SK-N-SH (cell line): ENCODE data around the gene KLHL7. TPM values are rescaled to one million over a fixed set of nuclear protein-coding genes. Genes with fewer than 3 reads are reported as not detected.

Experiments used
- CTCF ChIA-PET: fragments of 300-600, 350-600 bp; formaldehyde crosslinking; extraction: SDS; loops from one replicate; lab custom pipeline; 2021; lab: Yijun Ruan, JAX
- POLR2A ChIA-PET: fragments of 350-600 bp; sonication (Branson Sonifier 250); formaldehyde crosslinking; extraction: SDS; loops from one replicate; lab custom pipeline; 2020; ENCODE audit warnings: antibody characterized with exemption, inconsistent platforms; lab: Yijun Ruan, JAX
- DNase-seq: peaks from one replicate; pipeline ENCODE4 v3.0.0; 2012
- H2AFZ ChIP-seq: fragments of 200-600 bp; sonication (generic); 2 replicates; pipeline ENCODE4 v1.8.1; 2016; ENCODE audit warnings: antibody characterized with exemption, mild to moderate bottlenecking, low read depth
- H3F3A ChIP-seq: fragments of 200-600 bp; sonication (generic); replicated peaks from 2 replicates; pipeline ENCODE3; 2016; ENCODE audit warnings: antibody characterized with exemption, mild to moderate bottlenecking; ENCODE audit not compliant: insufficient read depth
- H3K27ac ChIP-seq, 2 experiments: fragments of 200-500 bp in 1 of 2; fragments of 200-600 bp in 1 of 2; sonication (Bioruptor generic) in 1 of 2; sonication (generic), shearing (Covaris generic) in 1 of 2; 2 replicates each; pipeline versions ENCODE4 v1.5.1 to v1.6.1; 2014 to 2016; ENCODE audit warnings: low read depth in 2 of 2, inconsistent platforms in 1 of 2, low read length in 1 of 2, mild to moderate bottlenecking in 1 of 2, mixed read lengths in 1 of 2
- H3K27me3 ChIP-seq: fragments of 200-600 bp; sonication (generic), shearing (Covaris generic); 2 replicates; pipeline ENCODE4 v1.6.1; 2016; ENCODE audit warnings: mixed run types; ENCODE audit not compliant: insufficient read depth
- H3K36me3 ChIP-seq, 2 experiments: fragments of 200-500 bp in 1 of 2; fragments of 200-600 bp in 1 of 2; sonication (Bioruptor generic) in 1 of 2; sonication (generic) in 1 of 2; replicated peaks in 1 of 2; 2 replicates each; pipeline versions ENCODE3 to v1.5.1; 2014 to 2016; ENCODE audit warnings: low read length in 1 of 2, mild to moderate bottlenecking in 1 of 2; ENCODE audit not compliant: insufficient read depth in 2 of 2, control insufficient read depth in 1 of 2
- H3K4me1 ChIP-seq, 2 experiments: fragments of 200-500 bp in 1 of 2; fragments of 200-600 bp in 1 of 2; sonication (Bioruptor generic) in 1 of 2; sonication (generic), shearing (Covaris generic) in 1 of 2; 2 replicates each; pipeline versions ENCODE4 v1.5.1 to v1.6.1; 2014 to 2016; ENCODE audit warnings: low read depth in 1 of 2, low read length in 1 of 2, mixed run types in 1 of 2; ENCODE audit not compliant: insufficient read depth in 2 of 2, control insufficient read depth in 1 of 2
- H3K4me2 ChIP-seq: fragments of 200-600 bp; sonication (generic), shearing (Covaris generic); 2 replicates; pipeline ENCODE4 v1.6.1; 2017; ENCODE audit warnings: mixed run types
- H3K4me3 ChIP-seq, 2 experiments: fragments of 200-500 bp in 1 of 2; fragments of 200-600 bp in 1 of 2; sonication (Bioruptor generic) in 1 of 2; sonication (generic), shearing (Covaris generic) in 1 of 2; 2 replicates each; pipeline versions ENCODE4 v1.5.1 to v1.8.1; 2014 to 2016; ENCODE audit warnings: low read depth in 2 of 2, inconsistent platforms in 1 of 2, low read length in 1 of 2, mild to moderate bottlenecking in 1 of 2, mixed read lengths in 1 of 2, moderate library complexity in 1 of 2
- H3K79me2 ChIP-seq: fragments of 200-600 bp; sonication (generic); 2 replicates; pipeline ENCODE4 v1.8.1; 2017; ENCODE audit warnings: mild to moderate bottlenecking; ENCODE audit not compliant: insufficient read depth
- H3K9ac ChIP-seq: fragments of 200-600 bp; sonication (generic); 2 replicates; pipeline ENCODE4 v1.6.1; 2017; ENCODE audit warnings: mixed run types
- H3K9me2 ChIP-seq: fragments of 200-600 bp; sonication (generic); 2 replicates; pipeline ENCODE4 v1.6.1; 2017; ENCODE audit warnings: mixed run types
- H3K9me3 ChIP-seq: fragments of 200-600 bp; sonication (generic); 2 replicates; pipeline ENCODE4 v1.6.1; 2017; ENCODE audit warnings: mixed run types, mild to moderate bottlenecking, moderate library complexity
- H4K20me1 ChIP-seq: fragments of 200-600 bp; sonication (generic); 2 replicates; pipeline ENCODE4 v1.6.1; 2017; ENCODE audit warnings: mild to moderate bottlenecking, mixed run types; ENCODE audit not compliant: insufficient read depth
- CHD2 ChIP-seq: fragments of 150-350 bp; IDR thresholded peaks from 2 replicates; pipeline ENCODE4 v1.6.1; 2018; ENCODE audit warnings: low read length; ENCODE audit not compliant: partially characterized antibody
- CTCF ChIP-seq: fragments of 200-600 bp; sonication (generic); IDR thresholded peaks from 2 replicates; pipeline ENCODE4 v1.6.1; 2017; ENCODE audit warnings: antibody characterized with exemption, mild to moderate bottlenecking, moderate library complexity
- ELF1 ChIP-seq: IDR thresholded peaks from 2 replicates; pipeline ENCODE4 v1.4.0; 2012
- EP300 ChIP-seq, 2 experiments: IDR thresholded peaks; 2 replicates each; pipeline versions ENCODE4 v1.4.0 to v1.6.1; 2012; ENCODE audit warnings: borderline replicate concordance in 1 of 2, low read depth in 1 of 2, low read length in 1 of 2
- FOSL2 ChIP-seq: IDR thresholded peaks from 2 replicates; pipeline ENCODE4 v1.4.0; 2012; ENCODE audit warnings: low read depth, mild to moderate bottlenecking, moderate library complexity, borderline replicate concordance
- FOXM1 ChIP-seq: IDR thresholded peaks from 2 replicates; pipeline ENCODE4 v1.4.0; 2012; ENCODE audit warnings: low read depth, mild to moderate bottlenecking
- JUND ChIP-seq: IDR thresholded peaks from 2 replicates; pipeline ENCODE4 v1.4.0; 2012
- MAX ChIP-seq: IDR thresholded peaks from 2 replicates; pipeline ENCODE4 v1.4.0; 2012; ENCODE audit warnings: low read depth
- MEF2A ChIP-seq: IDR thresholded peaks from 2 replicates; pipeline ENCODE4 v1.4.0; 2012; ENCODE audit warnings: low read depth, borderline replicate concordance
- MXI1 ChIP-seq: IDR thresholded peaks from 2 replicates; pipeline ENCODE4 v1.6.1; 2012; ENCODE audit warnings: mild to moderate bottlenecking, low read depth, low read length, improper control_type of control experiment
- POLR2AphosphoS5 ChIP-seq: IDR thresholded peaks from 2 replicates; pipeline ENCODE4 v1.6.1; 2012; ENCODE audit warnings: low read depth, low read length
- RCOR1 ChIP-seq: fragments of 150-350 bp; IDR thresholded peaks from 2 replicates; pipeline ENCODE4 v1.6.1; 2017; ENCODE audit warnings: antibody characterized with exemption, low read length
- RFX5 ChIP-seq: IDR thresholded peaks from 2 replicates; pipeline ENCODE4 v1.6.1; 2012; ENCODE audit warnings: mild to moderate bottlenecking, improper control_type of control experiment, low read length
- RXRA ChIP-seq: IDR thresholded peaks from 2 replicates; pipeline ENCODE4 v1.4.0; 2012; ENCODE audit warnings: low read depth, mild to moderate bottlenecking, borderline replicate concordance
- SMC3 ChIP-seq: IDR thresholded peaks from 2 replicates; pipeline ENCODE4 v1.6.1; 2012; ENCODE audit warnings: low read depth, low read length, improper control_type of control experiment
- TCF12 ChIP-seq: IDR thresholded peaks from 2 replicates; pipeline ENCODE4 v1.4.0; 2012
- YY1 ChIP-seq: IDR thresholded peaks from 2 replicates; pipeline ENCODE4 v1.4.0; 2012; ENCODE audit warnings: low read depth, mild to moderate bottlenecking
- ZBTB33 ChIP-seq: IDR thresholded peaks from 2 replicates; pipeline ENCODE4 v1.4.0; 2012; ENCODE audit warnings: low read depth, borderline replicate concordance
- WGBS: methylation state at CpG from one replicate; pipeline ENCODE4 v1.1.6; 2017; ENCODE audit warnings: low lambda C conversion rate; 5-methylcytosine and 5-hydroxymethylcytosine counted together
- polyA plus RNA-seq, 3 experiments: library from polyadenylated mRNA; depleted of rRNA; stranded (reverse); fragments of >200 nt; gene quantifications; 2 replicates each; pipeline ENCODE4 v1.2.3, GENCODE V29; 2012
- TF ChIP-seq, protein P1 (sequence below): fragments of 150-350 bp; IDR thresholded peaks from 2 replicates; pipeline ENCODE4 v1.6.1; 2017; ENCODE audit warnings: antibody characterized with exemption, low read length, low read depth, borderline replicate concordance
- TF ChIP-seq, protein P2 (sequence below): fragments of 150-350 bp; IDR thresholded peaks from 2 replicates; pipeline ENCODE4 v1.6.1; 2016; ENCODE audit warnings: mild to moderate bottlenecking, low read depth, low read length

The KLHL7 gene
- polyA plus RNA-seq, 1 of the 3 experiments (the other 2 are of a cell fraction), result 30.8 TPM

DNA sequence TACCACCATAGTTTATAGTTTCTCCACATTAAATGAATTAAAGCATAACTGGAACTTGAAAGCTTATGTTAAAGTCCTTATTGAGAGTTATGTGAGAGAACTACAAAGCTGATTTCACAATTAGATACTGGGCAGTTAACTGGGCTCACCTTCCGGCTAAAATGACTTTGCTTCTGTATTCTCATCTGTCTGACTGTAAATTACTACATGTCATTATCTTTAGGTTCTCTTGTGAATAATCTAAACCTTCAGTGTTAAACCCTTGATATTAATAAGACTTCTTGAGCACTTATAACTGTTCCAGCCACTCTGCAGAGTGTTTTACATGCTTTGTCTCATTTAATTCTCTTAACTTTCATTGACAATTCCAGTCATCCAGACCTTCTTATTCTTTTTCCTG lies 3.9 kb downstream of the KLHL7 start:
- Histone ChIP-seq H3K79me2 (peaks cover 79% of the 10 kb centered on the region), H3K4me1 (peaks cover 9 to 20% of the 10 kb centered on the region in 2 experiments; a peak in 3 of 4 replicates), H3K9me2 (no peaks in the 10 kb centered on the region), H3K9me3 (no peaks in the 10 kb centered on the region), H3F3A (peaks cover 5% of the 10 kb centered on the region), H3K4me3 (no peak overlapping the region), H3K27me3 (no peaks in the 10 kb centered on the region), H3K36me3 (no peaks in the 10 kb centered on the region), H3K27ac (no peak overlapping the region), H2AFZ (no peak overlapping the region), H4K20me1 (peaks cover 13% of the 10 kb centered on the region), H3K9ac (no peak overlapping the region), H3K4me2 (no peak overlapping the region)
- CTCF ChIA-PET, result interaction anchor here (1.0 to 1.8 kb wide), 5 partner anchors 23 to 1026 kb away, joined by 3 to 6 read pairs (median 3); no protein-coding TSS in a partner anchor
- TF ChIP-seq MEF2A (no peak), MAX (no peak), CTCF (no peak), FOSL2 (no peak), RFX5 (no peak)
- TF ChIP-seq, protein P1, sequence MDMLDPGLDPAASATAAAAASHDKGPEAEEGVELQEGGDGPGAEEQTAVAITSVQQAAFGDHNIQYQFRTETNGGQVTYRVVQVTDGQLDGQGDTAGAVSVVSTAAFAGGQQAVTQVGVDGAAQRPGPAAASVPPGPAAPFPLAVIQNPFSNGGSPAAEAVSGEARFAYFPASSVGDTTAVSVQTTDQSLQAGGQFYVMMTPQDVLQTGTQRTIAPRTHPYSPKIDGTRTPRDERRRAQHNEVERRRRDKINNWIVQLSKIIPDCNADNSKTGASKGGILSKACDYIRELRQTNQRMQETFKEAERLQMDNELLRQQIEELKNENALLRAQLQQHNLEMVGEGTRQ, result no peak
- no peak for DNase-seq
- WGBS, result 97% methylated on average over 1 of the region's 1 CpG
- POLR2A ChIA-PET, result no interaction called here

DNA sequence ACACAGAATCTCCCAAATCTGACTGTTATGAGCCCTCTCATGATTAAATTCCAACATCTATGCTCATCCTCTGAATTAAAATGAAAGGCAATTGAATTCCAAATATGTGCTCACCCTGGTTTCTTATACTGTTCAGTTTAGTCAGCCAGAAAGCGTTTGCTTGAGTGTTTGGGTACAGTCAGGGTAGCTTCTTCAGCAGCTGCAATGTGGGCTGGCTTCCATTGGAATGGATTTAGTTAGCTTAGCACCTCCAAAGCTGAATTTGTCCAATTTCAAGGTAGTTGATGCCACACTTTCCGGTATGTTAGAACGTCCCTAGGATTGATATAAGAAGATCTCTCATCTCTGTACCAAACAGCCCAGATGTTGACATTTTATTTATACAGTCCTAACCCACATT lies 9.3 kb downstream of the KLHL7 start:
- H3F3A ChIP-seq, result peaks cover 5% of the 10 kb centered on the region
- 96% methylated on average over 3 of the region's 3 CpGs for WGBS
- H3K36me3 ChIP-seq, result peaks cover 0 to 7% of the 10 kb centered on the region in 2 experiments
- no peak for DNase-seq
- ChIA-PET CTCF (interaction anchor here (1.0 to 4.2 kb wide), 5 partner anchors 9 to 63 kb away, joined by 3 to 19 read pairs (median 4); partner anchors contain the start of gene KLHL7), POLR2A (no interaction called here)
- H3K27ac ChIP-seq, result no peak overlapping the region
- peaks cover 12% of the 10 kb centered on the region for H4K20me1 ChIP-seq
- no peak overlapping the region for H2AFZ ChIP-seq
- H3K27me3 ChIP-seq, result no peaks in the 10 kb centered on the region
- peaks cover 0 to 16% of the 10 kb centered on the region in 2 experiments; a peak in 2 of 4 replicates for H3K4me1 ChIP-seq
- no peaks in the 10 kb centered on the region for H3K9me3 ChIP-seq
- H3K9me2 ChIP-seq, result no peaks in the 10 kb centered on the region
- H3K4me3 ChIP-seq, result no peak overlapping the region
- no peak overlapping the region for H3K4me2 ChIP-seq
- H3K9ac ChIP-seq, result no peak overlapping the region
- peaks cover 70% of the 10 kb centered on the region for H3K79me2 ChIP-seq
- no peak for TF ChIP-seq ELF1
- no peak for TF ChIP-seq JUND
- TF ChIP-seq CHD2, result no peak
- no peak for TF ChIP-seq EP300 (IDR thresholded peaks at IDR 0.05; ENCODE audit: borderline replicate concordance in 1 of 2, low read depth in 1 of 2, low read length in 1 of 2)
- TF ChIP-seq FOXM1, result no peak
- no peak for TF ChIP-seq RCOR1
- TF ChIP-seq ZBTB33, result no peak
- TF ChIP-seq TCF12, result no peak
- no peak for TF ChIP-seq RFX5
- TF ChIP-seq MXI1, result no peak
- no peak for TF ChIP-seq POLR2AphosphoS5
- TF ChIP-seq, protein P2, sequence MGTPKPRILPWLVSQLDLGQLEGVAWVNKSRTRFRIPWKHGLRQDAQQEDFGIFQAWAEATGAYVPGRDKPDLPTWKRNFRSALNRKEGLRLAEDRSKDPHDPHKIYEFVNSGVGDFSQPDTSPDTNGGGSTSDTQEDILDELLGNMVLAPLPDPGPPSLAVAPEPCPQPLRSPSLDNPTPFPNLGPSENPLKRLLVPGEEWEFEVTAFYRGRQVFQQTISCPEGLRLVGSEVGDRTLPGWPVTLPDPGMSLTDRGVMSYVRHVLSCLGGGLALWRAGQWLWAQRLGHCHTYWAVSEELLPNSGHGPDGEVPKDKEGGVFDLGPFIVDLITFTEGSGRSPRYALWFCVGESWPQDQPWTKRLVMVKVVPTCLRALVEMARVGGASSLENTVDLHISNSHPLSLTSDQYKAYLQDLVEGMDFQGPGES, result no peak
- TF ChIP-seq, protein P1, result no peak
- no peak for TF ChIP-seq RXRA
- TF ChIP-seq SMC3, result no peak
- TF ChIP-seq YY1, result no peak
